Astrocyte (in vitro differentiated cells and primary cell): ENCODE data around the gene MAP3K3. TPM values are rescaled to one million over a fixed set of nuclear protein-coding genes. Genes with fewer than 3 reads are reported as not detected.

Source experiments
- DNase-seq: peaks from one replicate; pipeline ENCODE4 v3.0.0-alpha.2; 2010; ENCODE audit warnings: low read depth
- FAIRE-seq: peaks from 2 replicates; lab custom pipeline; 2011; peaks lifted over from hg19 to GRCh38; lab: Jason Lieb, UNC
- H2AFZ ChIP-seq: 2 replicates; pipeline ENCODE4 v1.6.0; 2012; ENCODE audit warnings: low read depth, low read length, inconsistent platforms
- H3K27ac ChIP-seq: 2 replicates; pipeline ENCODE4 v1.5.1; 2011; ENCODE audit warnings: low read depth, low read length, inconsistent platforms
- H3K27me3 ChIP-seq: 2 replicates; pipeline ENCODE4 v1.6.0; 2011; ENCODE audit warnings: low read length, inconsistent platforms; ENCODE audit not compliant: insufficient read depth
- H3K36me3 ChIP-seq: 2 replicates; pipeline ENCODE4 v1.5.1; 2011; ENCODE audit warnings: low read length, inconsistent platforms; ENCODE audit not compliant: insufficient read depth
- H3K4me1 ChIP-seq: 2 replicates; pipeline ENCODE4 v1.5.1; 2011; ENCODE audit warnings: low read length, inconsistent platforms; ENCODE audit not compliant: insufficient read depth
- H3K4me2 ChIP-seq: 2 replicates; pipeline ENCODE4 v1.6.0; 2012; ENCODE audit warnings: low read length, inconsistent platforms
- H3K4me3 ChIP-seq: 2 replicates; pipeline ENCODE4 v1.5.1; 2011; ENCODE audit warnings: low read depth, mild to moderate bottlenecking, low read length, inconsistent platforms; ENCODE audit not compliant: insufficient read depth
- H3K79me2 ChIP-seq: 2 replicates; pipeline ENCODE4 v1.6.0; 2012; ENCODE audit warnings: mild to moderate bottlenecking, low read length, inconsistent platforms; ENCODE audit not compliant: insufficient read depth
- H3K9ac ChIP-seq: 2 replicates; pipeline ENCODE4 v1.6.0; 2012; ENCODE audit warnings: mild to moderate bottlenecking, low read length, inconsistent platforms
- H3K9me3 ChIP-seq: 2 replicates; pipeline ENCODE4 v1.5.1; 2012; ENCODE audit warnings: low read depth, mild to moderate bottlenecking, low read length, inconsistent platforms; ENCODE audit not compliant: insufficient read depth
- H4K20me1 ChIP-seq: 2 replicates; pipeline ENCODE4 v1.6.0; 2012; ENCODE audit warnings: low read length, inconsistent platforms; ENCODE audit not compliant: insufficient read depth
- H3K27ac Mint-ChIP-seq: one replicate; pipeline ENCODE4 v1.8.0; 2021; ENCODE audit warnings: mild to moderate bottlenecking, mixed read lengths; ENCODE audit not compliant: unreplicated experiment
- H3K27me3 Mint-ChIP-seq: one replicate; pipeline ENCODE4 v1.8.0; 2021; ENCODE audit warnings: low read depth, mixed read lengths; ENCODE audit not compliant: unreplicated experiment
- H3K36me3 Mint-ChIP-seq: one replicate; pipeline ENCODE4 v1.8.0; 2021; ENCODE audit warnings: low read depth, mixed read lengths; ENCODE audit not compliant: unreplicated experiment
- H3K4me1 Mint-ChIP-seq: one replicate; pipeline ENCODE4 v1.8.0; 2021; ENCODE audit warnings: low read depth, mixed read lengths; ENCODE audit not compliant: unreplicated experiment
- H3K4me3 Mint-ChIP-seq: one replicate; pipeline ENCODE4 v1.8.0; 2021; ENCODE audit warnings: mild to moderate bottlenecking, moderate library complexity, mixed read lengths; ENCODE audit not compliant: unreplicated experiment
- H3K9me3 Mint-ChIP-seq: one replicate; pipeline ENCODE4 v1.8.0; 2021; ENCODE audit warnings: mild to moderate bottlenecking, mixed read lengths; ENCODE audit not compliant: unreplicated experiment
- CTCF ChIP-seq: IDR thresholded peaks from 2 replicates; pipeline ENCODE4 v1.5.1; 2011; ENCODE audit warnings: low read depth, mild to moderate bottlenecking, inconsistent platforms, low read length, moderate library complexity; ENCODE audit not compliant: insufficient read depth
- EZH2 ChIP-seq: IDR thresholded peaks from 2 replicates; pipeline ENCODE4 v1.6.1; 2012; ENCODE audit warnings: mild to moderate bottlenecking, low read length, inconsistent platforms; ENCODE audit not compliant: insufficient read depth
- total RNA-seq: library from RNA; stranded (reverse); gene quantifications from 2 replicates; pipeline ENCODE4 v1.2.1, GENCODE V29; 2021

The MAP3K3 gene
- total RNA-seq, 1 donor from 2014 or later, result 30.5 TPM

GRCh38 chr17:63653050-63653449 is 30.8 kb downstream of the MAP3K3 start:
- Histone ChIP-seq H3K4me2 (no peak overlapping the region), H3K4me3 (no peak overlapping the region), H3K27me3 (no peaks in the 10 kb centered on the region), H3K9me3 (no peaks in the 10 kb centered on the region), H2AFZ (no peak overlapping the region), H3K36me3 (peaks cover 10% of the 10 kb centered on the region), H3K79me2 (no peaks in the 10 kb centered on the region), H3K9ac (no peak overlapping the region), H3K27ac (no peak overlapping the region), H4K20me1 (peaks cover 9% of the 10 kb centered on the region), H3K4me1 (peaks cover 2% of the 10 kb centered on the region)
- FAIRE-seq (no peak), DNase-seq (peak; percentile 10)
- peaks cover 14% of the 10 kb centered on the region for H3K36me3 Mint-ChIP-seq
- no peaks in the 10 kb centered on the region for H3K27me3 Mint-ChIP-seq
- TF ChIP-seq EZH2 (no peak), CTCF (no peak)
- no peaks in the 10 kb centered on the region for H3K9me3 Mint-ChIP-seq
- no peak overlapping the region for H3K27ac Mint-ChIP-seq
- no peak overlapping the region for H3K4me3 Mint-ChIP-seq
- peaks cover 3% of the 10 kb centered on the region for H3K4me1 Mint-ChIP-seq

- H3K4me2 ChIP-seq, result no peak overlapping the region
- no peak for TF ChIP-seq EZH2
- TF ChIP-seq CTCF, result no peak
- H3K36me3 ChIP-seq, result peaks cover 8% of the 10 kb centered on the region
- H4K20me1 ChIP-seq, result no peaks in the 10 kb centered on the region
- H3K9ac ChIP-seq, result no peak overlapping the region
- H3K79me2 ChIP-seq, result no peaks in the 10 kb centered on the region
- Mint-ChIP-seq H3K27me3 (no peaks in the 10 kb centered on the region), H3K4me1 (peaks cover 4% of the 10 kb centered on the region), H3K36me3 (peaks cover 14% of the 10 kb centered on the region), H3K4me3 (no peak overlapping the region), H3K27ac (no peak overlapping the region), H3K9me3 (no peaks in the 10 kb centered on the region)
- FAIRE-seq (no peak), DNase-seq (no peak)
- no peaks in the 10 kb centered on the region for H3K4me1 ChIP-seq
- H2AFZ ChIP-seq, result no peak overlapping the region
- no peaks in the 10 kb centered on the region for H3K9me3 ChIP-seq
- H3K27me3 ChIP-seq, result no peaks in the 10 kb centered on the region
- H3K27ac ChIP-seq, result no peak overlapping the region
- no peak overlapping the region for H3K4me3 ChIP-seq
Measured at GRCh38 chr17:63657786-63658185, 35.6 kb downstream of the MAP3K3 start.

- Mint-ChIP-seq H3K4me1 (peaks cover 4% of the 10 kb centered on the region), H3K9me3 (no peaks in the 10 kb centered on the region), H3K36me3 (peaks cover 11% of the 10 kb centered on the region), H3K27me3 (no peaks in the 10 kb centered on the region), H3K27ac (no peak overlapping the region), H3K4me3 (no peak overlapping the region)
- peak; percentile 2 for DNase-seq
- Histone ChIP-seq H3K9ac (no peak overlapping the region), H3K27me3 (no peaks in the 10 kb centered on the region), H3K9me3 (no peaks in the 10 kb centered on the region), H3K4me3 (no peak overlapping the region), H4K20me1 (no peaks in the 10 kb centered on the region), H3K4me2 (no peak overlapping the region), H3K27ac (no peak overlapping the region), H2AFZ (no peak overlapping the region), H3K79me2 (no peaks in the 10 kb centered on the region), H3K4me1 (no peaks in the 10 kb centered on the region), H3K36me3 (peaks cover 5% of the 10 kb centered on the region)
- FAIRE-seq, result no peak
- TF ChIP-seq CTCF (no peak), EZH2 (no peak)
Measured at GRCh38 chr17:63658366-63658765, 36.1 kb downstream of the MAP3K3 start.
